ENCODE results near the gene NRXN3. TPM values are rescaled to one million over a fixed set of nuclear protein-coding genes. Genes with fewer than 3 reads are reported as not detected.

The NRXN3 gene
- polyA plus RNA-seq, 1 donor from 2014 or later, result 110 TPM

GRCh38 chr14:79040790-79041189 lies 870.6 kb downstream of the NRXN3 start:
- H3K9ac ChIP-seq (ENCODE audit: low read length), result no peak overlapping the region
- no peaks in the 10 kb centered on the region for H3F3A ChIP-seq (ENCODE audit: insufficient read depth, low read length, poor library complexity, severe bottlenecking)
- no peak overlapping the region for H3K4me2 ChIP-seq (ENCODE audit: low read length)
- H3K27ac ChIP-seq (ENCODE audit: low read length), result no peak overlapping the region
- H3K36me3 ChIP-seq (ENCODE audit: insufficient read depth, low read length), result no peaks in the 10 kb centered on the region
- no peaks in the 10 kb centered on the region for H3K79me2 ChIP-seq (replicated peaks; ENCODE audit: insufficient read depth, low read length)
- no peak for TF ChIP-seq CTCF (IDR thresholded peaks at IDR 0.05; ENCODE audit: poor library complexity, severe bottlenecking)
- no peak for TF ChIP-seq REST (IDR thresholded peaks at IDR 0.05; ENCODE audit: borderline replicate concordance)
- H2AFZ ChIP-seq (ENCODE audit: low read depth, low read length), result no peak overlapping the region
- H3K9me3 ChIP-seq (ENCODE audit: low read length), result no peaks in the 10 kb centered on the region
- H3K4me3 ChIP-seq (ENCODE audit: low read length), result no peak overlapping the region
- no peaks in the 10 kb centered on the region for H3K27me3 ChIP-seq (ENCODE audit: insufficient read depth, low read depth, low read length)
- H4K20me1 ChIP-seq (ENCODE audit: insufficient read depth), result no peaks in the 10 kb centered on the region
- no peaks in the 10 kb centered on the region for H3K9me2 ChIP-seq (ENCODE audit: insufficient read depth, low read length)

GRCh38 chr14:79043194-79043889 lies 873.2 kb downstream of the NRXN3 start:
- Histone ChIP-seq H3K79me2 (replicated peaks; ENCODE audit: insufficient read depth, low read length) (no peaks in the 10 kb centered on the region), H3F3A (ENCODE audit: insufficient read depth, low read length, poor library complexity, severe bottlenecking) (no peaks in the 10 kb centered on the region), H3K9ac (ENCODE audit: low read length) (no peak overlapping the region), H3K36me3 (ENCODE audit: insufficient read depth, low read length) (no peaks in the 10 kb centered on the region), H3K4me3 (ENCODE audit: low read length) (no peak overlapping the region), H3K27me3 (ENCODE audit: insufficient read depth, low read depth, low read length) (no peaks in the 10 kb centered on the region), H3K9me2 (ENCODE audit: insufficient read depth, low read length) (no peaks in the 10 kb centered on the region), H2AFZ (ENCODE audit: low read depth, low read length) (no peak overlapping the region), H3K9me3 (ENCODE audit: low read length) (no peaks in the 10 kb centered on the region), H3K4me2 (ENCODE audit: low read length) (no peak overlapping the region), H4K20me1 (ENCODE audit: insufficient read depth) (no peaks in the 10 kb centered on the region), H3K27ac (ENCODE audit: low read length) (no peak overlapping the region)
- TF ChIP-seq EZH2 (IDR thresholded peaks at IDR 0.05; ENCODE audit: borderline replicate concordance, insufficient read depth, low read length, poor library complexity, severe bottlenecking) (no peak), SMC3 (conservative IDR thresholded peaks at IDR 0.05; ENCODE audit: poor library complexity) (no peak), TAF1 (IDR thresholded peaks at IDR 0.05; ENCODE audit: low read depth) (no peak), POLR2AphosphoS5 (IDR thresholded peaks at IDR 0.05) (no peak), RAD21 (conservative IDR thresholded peaks at IDR 0.05) (no peak), MXI1 (conservative IDR thresholded peaks at IDR 0.05; ENCODE audit: poor library complexity, severe bottlenecking) (no peak), REST (IDR thresholded peaks at IDR 0.05; ENCODE audit: borderline replicate concordance) (no peak), EP300 (conservative IDR thresholded peaks at IDR 0.05; ENCODE audit: poor library complexity, severe bottlenecking) (no peak), CTCF (IDR thresholded peaks at IDR 0.05; ENCODE audit: poor library complexity, severe bottlenecking) (no peak)
